Body of pancreas (tissue), 4 donors: Measurements from ENCODE around the gene P4HB. TPM values are rescaled to one million over a fixed set of nuclear protein-coding genes. Genes with fewer than 3 reads are reported as not detected.

Experiments
- ATAC-seq: fragments of 150-250 bp; one replicate; pipeline ENCODE4 v1.9.1; 2016
- DNase-seq, 4 donors: peaks; one replicate each; pipeline ENCODE4 v3.0.0-alpha.2; 2019
- H3K27ac ChIP-seq, 4 donors: fragments of 200-600 bp; sonication (generic); 1 replicate in 3 of 4; 2 replicates in 1 of 4; pipeline versions ENCODE4 v1.5.1 to v1.6.1; 2016 to 2019; ENCODE audit warnings: mild to moderate bottlenecking in 1 of 4, mixed read lengths in 1 of 4, moderate library complexity in 1 of 4
- H3K27me3 ChIP-seq, 2 donors: fragments of 200-600 bp; sonication (generic); one replicate each; pipeline ENCODE4 v1.6.0; 2016; ENCODE audit warnings: mild to moderate bottlenecking in 1 of 2
- H3K36me3 ChIP-seq, 2 donors: fragments of 200-600 bp; sonication (generic); replicated peaks in 1 of 2; 2 replicates each; pipeline ENCODE4 v1.5.1; 2016; ENCODE audit warnings: low read depth in 2 of 2; ENCODE audit not compliant: insufficient read depth in 1 of 2
- H3K4me1 ChIP-seq: fragments of 200-600 bp; sonication (generic); one replicate; pipeline ENCODE4 v1.6.0; 2016
- H3K4me3 ChIP-seq, 2 donors: fragments of 200-600 bp; sonication (generic); 1 replicate in 1 of 2; 2 replicates in 1 of 2; pipeline ENCODE4 v1.5.1; 2016 to 2019
- H3K9me3 ChIP-seq, 3 donors: fragments of 200-600 bp; sonication (generic); 1 replicate in 2 of 3; 2 replicates in 1 of 3; pipeline ENCODE4 v1.5.1; 2016
- POLR2A ChIP-seq, 3 donors: fragments of 450-650 bp; IDR thresholded peaks; one replicate each; pipeline ENCODE4 v1.6.1; 2016; ENCODE audit warnings: antibody characterized with exemption in 3 of 3, mild to moderate bottlenecking in 2 of 3
- WGBS, 2 donors: methylation state at CpG; one replicate each; pipeline ENCODE4 v1.1.5; 2017; 5-methylcytosine and 5-hydroxymethylcytosine counted together
- intact Hi-C: fragments of 100-400 bp; cut with DNase I; formaldehyde crosslinking; loops from one replicate; pipeline ENCODE4 v1.15.1; 2023
- total RNA-seq, 2 donors: library from RNA; depleted of rRNA; stranded (reverse); fragments of >200 nt; gene quantifications; one replicate each; pipeline ENCODE4 v1.1.0, GENCODE V29; 2016
- TF ChIP-seq, protein P1 (sequence below), 7 experiments: fragments of 450-650 bp in 4 of 7; fragments of 200-600 bp in 3 of 7; sonication (generic) in 3 of 7; IDR thresholded peaks; one replicate each; pipeline ENCODE4 v1.5.1; 2016 to 2019; ENCODE audit warnings: antibody characterized with exemption in 7 of 7

Gene P4HB
- 1,000 to 10,000 TPM; 1,462 to 4,394 TPM for total RNA-seq

DNA sequence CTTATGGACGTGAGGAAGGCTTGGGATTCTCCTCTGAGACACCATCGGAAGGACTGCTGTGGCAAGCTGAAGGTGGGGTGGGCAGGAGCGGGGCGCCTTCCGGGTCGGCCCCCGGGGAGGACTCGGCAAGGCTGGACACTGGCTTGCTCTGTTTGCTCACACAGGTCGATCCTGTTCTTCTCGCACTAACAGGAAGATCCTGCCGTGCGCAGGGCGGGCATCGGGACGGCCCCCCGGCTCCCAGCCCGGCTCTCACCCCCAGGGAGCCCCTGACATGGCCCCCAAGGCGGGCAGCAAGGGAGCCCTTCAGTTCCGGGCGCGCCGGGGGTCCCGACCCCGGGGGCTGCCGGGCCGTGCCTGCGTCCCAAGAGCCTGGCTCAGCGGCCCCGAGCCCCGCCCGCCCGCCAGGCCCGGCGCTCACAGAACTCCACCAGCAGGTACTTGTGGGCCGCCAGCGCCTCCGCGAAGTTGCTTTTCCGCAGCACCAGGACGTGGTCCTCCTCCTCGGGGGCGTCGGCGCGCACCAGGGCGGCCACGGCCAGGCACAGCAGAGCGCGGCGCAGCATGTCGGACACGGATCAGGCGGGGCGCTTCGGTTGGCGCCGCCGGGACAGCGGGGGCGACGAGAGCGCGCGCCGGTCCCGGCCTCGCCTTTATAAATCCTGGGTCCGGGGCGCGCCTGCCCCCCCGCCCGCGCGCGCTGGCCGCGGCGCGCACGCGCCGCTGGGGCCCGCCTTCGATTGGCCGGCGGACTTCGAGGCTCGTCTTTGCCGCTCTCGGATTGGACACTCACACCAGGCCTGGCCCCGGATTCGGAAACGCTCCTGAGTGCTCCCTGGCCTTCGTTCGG is at the start of gene P4HB:
Gene P4HB, minus strand, starts transcription at position 630 of the 850 bp plus-strand sequence. Its CDS starts 64 bp downstream, at position 566.
- Histone ChIP-seq H3K27me3 (no peaks in the 10 kb centered on the region), H3K9me3 (no peaks in the 10 kb centered on the region), H3K27ac (peak within 1 kb of the TSS; percentile 95 to 100 (median 98)), H3K4me1 (peaks cover 72% of the 10 kb centered on the region), H3K4me3 (peak within 1 kb of the TSS; percentile 85 to 94), H3K36me3 (peaks cover 0 to 3% of the 10 kb centered on the region in 2 donors)
- intact Hi-C loops: no loop called here
- ATAC-seq (peak; percentile 83), DNase-seq (no peak)
- 0% methylated on average over 13 to 95 of the region's 95 CpGs for WGBS, 2 donors
- TF ChIP-seq POLR2A (IDR thresholded peaks at IDR 0.05): peak; percentile 50 to 93 (median 56)
- TF ChIP-seq, protein P1, sequence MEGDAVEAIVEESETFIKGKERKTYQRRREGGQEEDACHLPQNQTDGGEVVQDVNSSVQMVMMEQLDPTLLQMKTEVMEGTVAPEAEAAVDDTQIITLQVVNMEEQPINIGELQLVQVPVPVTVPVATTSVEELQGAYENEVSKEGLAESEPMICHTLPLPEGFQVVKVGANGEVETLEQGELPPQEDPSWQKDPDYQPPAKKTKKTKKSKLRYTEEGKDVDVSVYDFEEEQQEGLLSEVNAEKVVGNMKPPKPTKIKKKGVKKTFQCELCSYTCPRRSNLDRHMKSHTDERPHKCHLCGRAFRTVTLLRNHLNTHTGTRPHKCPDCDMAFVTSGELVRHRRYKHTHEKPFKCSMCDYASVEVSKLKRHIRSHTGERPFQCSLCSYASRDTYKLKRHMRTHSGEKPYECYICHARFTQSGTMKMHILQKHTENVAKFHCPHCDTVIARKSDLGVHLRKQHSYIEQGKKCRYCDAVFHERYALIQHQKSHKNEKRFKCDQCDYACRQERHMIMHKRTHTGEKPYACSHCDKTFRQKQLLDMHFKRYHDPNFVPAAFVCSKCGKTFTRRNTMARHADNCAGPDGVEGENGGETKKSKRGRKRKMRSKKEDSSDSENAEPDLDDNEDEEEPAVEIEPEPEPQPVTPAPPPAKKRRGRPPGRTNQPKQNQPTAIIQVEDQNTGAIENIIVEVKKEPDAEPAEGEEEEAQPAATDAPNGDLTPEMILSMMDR (IDR thresholded peaks at IDR 0.05): no peak

DNA sequence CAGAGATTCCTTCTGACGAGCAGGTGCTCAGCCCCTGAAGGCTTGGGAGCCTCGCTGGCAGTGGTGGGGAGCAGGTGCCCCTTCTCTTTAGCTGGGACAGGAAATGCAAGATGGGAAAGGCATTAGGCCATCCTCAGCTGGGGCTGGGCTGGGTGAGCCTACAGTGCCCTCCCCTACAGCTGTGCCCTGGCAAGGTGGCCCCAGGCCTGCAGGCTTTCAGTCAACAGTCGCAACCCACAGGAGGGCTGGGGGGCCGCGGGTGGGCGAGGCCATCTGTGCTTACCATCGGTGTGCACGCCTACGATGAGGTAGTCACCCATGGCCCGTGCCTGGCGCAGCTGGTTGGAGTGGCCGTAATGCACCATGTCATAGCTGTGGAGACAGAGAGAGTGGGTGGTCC is 48.9 kb upstream of the P4HB start:
- H3K27ac ChIP-seq: no peak overlapping the region
- DNase-seq (no peak), ATAC-seq (no peak)
- WGBS, 2 donors: 83 to 100% methylated on average over 2 to 12 of the region's 12 CpGs
- H3K4me3 ChIP-seq: no peak overlapping the region
- no peaks in the 10 kb centered on the region for H3K9me3 ChIP-seq
- TF ChIP-seq POLR2A (IDR thresholded peaks at IDR 0.05): no peak
- TF ChIP-seq, protein P1 (IDR thresholded peaks at IDR 0.05): no peak
- intact Hi-C loops: no loop called here
- H3K4me1 ChIP-seq: peaks cover 24% of the 10 kb centered on the region
- H3K27me3 ChIP-seq: no peaks in the 10 kb centered on the region
- H3K36me3 ChIP-seq: peaks cover 3 to 15% of the 10 kb centered on the region in 2 donors

DNA sequence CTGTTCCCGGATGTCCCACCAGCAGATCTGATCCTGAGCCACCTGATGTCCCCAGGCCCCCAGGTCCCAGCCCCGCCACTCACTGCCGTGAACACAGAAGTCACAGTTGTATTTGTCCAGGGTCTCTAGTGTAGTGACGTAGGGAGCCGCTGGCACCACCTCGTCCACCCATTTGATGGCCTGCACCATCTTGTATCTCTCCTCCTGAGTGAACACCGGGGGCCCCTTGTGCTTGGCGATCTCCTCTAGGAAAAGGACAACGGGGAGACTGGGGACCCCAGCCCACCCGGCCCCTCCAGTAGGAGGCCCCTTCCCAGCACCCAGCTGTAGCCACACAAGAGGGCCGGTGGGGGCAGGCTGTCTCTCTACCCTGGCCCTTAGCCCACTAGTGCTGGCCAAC is 48.5 kb upstream of the P4HB start:
- intact Hi-C loops: no loop called here
- ATAC-seq: no peak
- no peak overlapping the region for H3K27ac ChIP-seq
- 88 to 94% methylated on average over 8 to 10 of the region's 11 CpGs for WGBS, 2 donors
- H3K9me3 ChIP-seq: no peaks in the 10 kb centered on the region
- peaks cover 24% of the 10 kb centered on the region for H3K4me1 ChIP-seq
- H3K4me3 ChIP-seq: no peak overlapping the region
- H3K36me3 ChIP-seq: peaks cover 0 to 10% of the 10 kb centered on the region in 2 donors
- TF ChIP-seq, protein P1 (IDR thresholded peaks at IDR 0.05): no peak
- TF ChIP-seq POLR2A (IDR thresholded peaks at IDR 0.05): no peak
- no peak for DNase-seq
- no peaks in the 10 kb centered on the region for H3K27me3 ChIP-seq

DNA sequence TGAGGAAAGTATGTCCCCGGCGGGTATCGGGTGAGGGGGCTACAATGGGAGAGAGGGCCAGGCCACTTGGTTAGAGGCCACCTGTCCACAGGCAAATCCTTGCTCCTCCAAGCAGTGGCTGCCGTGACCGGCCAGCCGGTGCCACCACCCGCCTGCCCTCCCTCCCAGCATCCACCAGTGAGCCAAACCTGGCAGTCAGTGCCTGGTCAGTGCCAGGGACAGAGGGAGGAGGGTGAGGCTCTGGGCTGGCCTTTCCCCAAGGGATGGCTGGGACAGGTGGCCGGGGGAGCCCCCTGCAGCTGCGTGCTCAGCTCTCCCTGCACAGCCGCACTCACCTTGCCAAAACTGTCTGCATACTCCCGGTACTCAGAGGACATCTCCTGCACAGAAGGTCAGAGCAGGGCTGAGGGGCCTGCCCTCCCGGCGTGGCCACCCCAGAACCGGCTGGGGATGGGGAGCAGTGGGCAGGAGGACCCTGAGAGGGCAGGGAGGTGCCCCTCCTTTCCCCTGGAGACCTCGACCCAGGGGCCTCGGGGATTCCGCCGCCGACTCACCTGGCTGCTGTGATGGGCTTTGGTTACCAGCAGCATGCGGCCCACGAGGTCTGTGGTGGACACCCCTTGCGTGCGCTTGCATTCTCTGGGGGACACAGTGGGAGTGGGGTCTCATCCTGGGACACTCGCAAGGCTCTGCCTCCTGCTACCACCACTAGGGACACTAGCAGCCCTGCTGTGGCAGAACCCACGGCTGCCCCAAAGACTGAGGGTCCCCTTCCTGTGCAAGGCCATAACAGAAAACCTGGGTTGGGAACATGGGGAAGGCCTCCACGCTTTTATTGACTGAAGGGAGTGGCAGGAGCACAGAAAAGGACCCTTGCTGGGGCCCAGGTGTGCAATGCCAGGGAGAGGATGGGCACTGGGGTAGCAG is 47.1 kb upstream of the P4HB start:
- intact Hi-C loops: no loop called here
- H3K9me3 ChIP-seq: no peaks in the 10 kb centered on the region
- H3K27ac ChIP-seq: no peak overlapping the region
- ATAC-seq (no peak), DNase-seq (no peak)
- H3K4me3 ChIP-seq: no peak overlapping the region
- peaks cover 0 to 3% of the 10 kb centered on the region in 2 donors for H3K36me3 ChIP-seq
- peaks cover 31% of the 10 kb centered on the region for H3K4me1 ChIP-seq
- no peaks in the 10 kb centered on the region for H3K27me3 ChIP-seq
- no peak for TF ChIP-seq POLR2A (IDR thresholded peaks at IDR 0.05)
- TF ChIP-seq, protein P1 (IDR thresholded peaks at IDR 0.05): no peak
- WGBS, 2 donors: 91 to 93% methylated on average over 12 to 18 of the region's 26 CpGs
